ENCODE data around the gene IMPA2. TPM values are rescaled to one million over a fixed set of nuclear protein-coding genes. Genes with fewer than 3 reads are reported as not detected.
"Not testable (repeated sequence)": the region's sequence is repeated elsewhere in the genome, so short reads cannot be mapped to it uniquely, and the experiment has no call there.

Gene IMPA2
- total RNA-seq, 4 donors from 2014 or later, result 121 to 235 (median 164) TPM

- Histone ChIP-seq H3K36me3 (no peaks in the 10 kb centered on the region), H3K4me3 (no peak overlapping the region), H3K27ac (no peak overlapping the region), H3K9me3 (no peaks in the 10 kb centered on the region), H3K4me1 (no peaks in the 10 kb centered on the region), H3K27me3 (no peaks in the 10 kb centered on the region)
- no peak for DNase-seq
- WGBS, 2 donors, result 78 to 85% methylated on average over 9 of the region's 9 CpGs
- TF ChIP-seq POLR2A (IDR thresholded peaks at IDR 0.05) (no peak), CTCF (IDR thresholded peaks at IDR 0.05) (no peak)
- intact Hi-C loops (cut with DNase I), result no loop called here
These were observed 11.1 kb upstream of the IMPA2 start for GRCh38 chr18:11969904-11970835.

- H3K27ac ChIP-seq; H3K27me3 ChIP-seq; H3K4me3 ChIP-seq; H3K9me3 ChIP-seq; H3K4me1 ChIP-seq; intact Hi-C loops (cut with DNase I); H3K36me3 ChIP-seq; DNase-seq: not testable (repeated sequence)
- 78 to 88% methylated on average over 4 to 8 of the region's 8 CpGs for WGBS, 2 donors
These were observed 10.5 kb upstream of the IMPA2 start for GRCh38 chr18:11970836-11971226.

- Histone ChIP-seq H3K36me3 (no peaks in the 10 kb centered on the region), H3K4me1 (no peaks in the 10 kb centered on the region), H3K27ac (no peak overlapping the region), H3K9me3 (no peaks in the 10 kb centered on the region), H3K27me3 (no peaks in the 10 kb centered on the region), H3K4me3 (no peak overlapping the region)
- no peak for TF ChIP-seq POLR2A (IDR thresholded peaks at IDR 0.05)
- TF ChIP-seq CTCF (IDR thresholded peaks at IDR 0.05), result no peak
- WGBS, 2 donors, result 82 to 86% methylated on average over 17 to 19 of the region's 35 CpGs
- DNase-seq, result no peak
- intact Hi-C loops (cut with DNase I), result no loop called here
These were observed 8.7 kb upstream of the IMPA2 start for GRCh38 chr18:11972371-11973174.

GRCh38 chr18:11974741-11975325, 6.5 kb upstream of the IMPA2 start:
- Histone ChIP-seq H3K27ac (no peak overlapping the region), H3K36me3 (no peaks in the 10 kb centered on the region), H3K9me3 (no peaks in the 10 kb centered on the region), H3K4me3 (no peak overlapping the region), H3K27me3 (no peaks in the 10 kb centered on the region), H3K4me1 (peaks cover 4 to 11% (median 5%) of the 10 kb centered on the region in 3 donors)
- TF ChIP-seq CTCF (IDR thresholded peaks at IDR 0.05) (no peak), POLR2A (IDR thresholded peaks at IDR 0.05) (no peak)
- intact Hi-C loops (cut with DNase I), result no loop called here
- WGBS, 2 donors, result 66 to 67% methylated on average over 5 of the region's 5 CpGs
- no peak for DNase-seq

GRCh38 chr18:11975723-11976122, 5.6 kb upstream of the IMPA2 start:
- no peaks in the 10 kb centered on the region for H3K27me3 ChIP-seq
- H3K36me3 ChIP-seq, result no peaks in the 10 kb centered on the region
- H3K9me3 ChIP-seq, result no peaks in the 10 kb centered on the region
- no peak overlapping the region for H3K27ac ChIP-seq
- H3K4me1 ChIP-seq, result peaks cover 6 to 19% (median 7%) of the 10 kb centered on the region in 3 donors
- H3K4me3 ChIP-seq, result no peak overlapping the region
- DNase-seq, result no peak
- 94 to 97% methylated on average over 2 of the region's 2 CpGs for WGBS, 2 donors
- intact Hi-C loops (cut with DNase I), result no loop called here
- TF ChIP-seq CTCF (IDR thresholded peaks at IDR 0.05), result no peak
- no peak for TF ChIP-seq POLR2A (IDR thresholded peaks at IDR 0.05)
